Breast epithelium (tissue), 4 donors: ENCODE results near the gene ACTL10. TPM values are rescaled to one million over a fixed set of nuclear protein-coding genes. Genes with fewer than 3 reads are reported as not detected.

Source experiments
- DNase-seq, 2 donors: peaks; one replicate each; pipeline ENCODE4 v3.0.0-alpha.2; 2019; ENCODE audit warnings: low spot score in 2 of 2
- H3K27ac ChIP-seq, 2 donors: fragments of 200-600 bp; sonication (generic) in 1 of 2; one replicate each; pipeline ENCODE4 v1.5.1; 2016 to 2019; ENCODE audit warnings: mild to moderate bottlenecking in 1 of 2
- H3K27me3 ChIP-seq, 2 donors: fragments of 200-600 bp; sonication (generic) in 1 of 2; one replicate each; pipeline versions ENCODE4 v1.5.1 to v1.6.0; 2017 to 2019; ENCODE audit warnings: control low read depth in 1 of 2, mild to moderate bottlenecking in 1 of 2
- H3K36me3 ChIP-seq: fragments of 200-600 bp; one replicate; pipeline ENCODE4 v1.5.1; 2019
- H3K4me1 ChIP-seq, 2 donors: fragments of 200-600 bp; sonication (generic); one replicate each; pipeline ENCODE4 v1.5.1; 2016 to 2019; ENCODE audit warnings: control low read depth in 1 of 2
- H3K4me3 ChIP-seq, 3 donors: fragments of 200-600 bp; sonication (generic); 1 replicate in 2 of 3; 2 replicates in 1 of 3; pipeline ENCODE4 v1.5.1; 2016 to 2019; ENCODE audit warnings: mild to moderate bottlenecking in 3 of 3, moderate library complexity in 2 of 3
- H3K9me3 ChIP-seq, 2 donors: fragments of 200-600 bp; sonication (generic) in 1 of 2; one replicate each; pipeline ENCODE4 v1.5.1; 2016 to 2019; ENCODE audit warnings: control low read depth in 1 of 2
- CTCF ChIP-seq, 3 donors: fragments of 450-650 bp; IDR thresholded peaks; one replicate each; pipeline ENCODE4 v1.5.1; 2016 to 2017; ENCODE audit warnings: antibody characterized with exemption in 3 of 3, mild to moderate bottlenecking in 3 of 3, moderate library complexity in 3 of 3
- POLR2A ChIP-seq: fragments of 450-650 bp; IDR thresholded peaks from one replicate; pipeline ENCODE4 v1.6.1; 2016; ENCODE audit warnings: antibody characterized with exemption, mild to moderate bottlenecking, moderate library complexity
- POLR2AphosphoS5 ChIP-seq, 3 donors: sonication (generic); formaldehyde crosslinking; IDR thresholded peaks; one replicate each; pipeline ENCODE4 v1.6.1; 2017; ENCODE audit warnings: antibody characterized with exemption in 3 of 3
- intact Hi-C: fragments of 100-400 bp; cut with DNase I; formaldehyde crosslinking; loops from one replicate; pipeline ENCODE4 v1.15.1; 2023; ENCODE audit warnings: low total_unique reads
- total RNA-seq, 3 donors: library from RNA; depleted of rRNA; stranded (reverse); fragments of >200 nt; gene quantifications; one replicate each; pipeline ENCODE4 v1.1.0, GENCODE V29; 2016

ACTL10 gene
- total RNA-seq, 3 donors from 2014 or later, result 1.4 to 3.4 (median 2.6) TPM

- DNase-seq, result no peak
- H3K27me3 ChIP-seq, result no peaks in the 10 kb centered on the region
- no peak for TF ChIP-seq POLR2AphosphoS5 (IDR thresholded peaks at IDR 0.05)
- no peak for TF ChIP-seq POLR2A
- no peak for TF ChIP-seq CTCF (IDR thresholded peaks at IDR 0.05)
- H3K36me3 ChIP-seq, result no peaks in the 10 kb centered on the region
- no peak overlapping the region for H3K4me3 ChIP-seq
- H3K27ac ChIP-seq, result no peak overlapping the region
- intact Hi-C loops, result no loop called here
- peaks cover 6 to 8% of the 10 kb centered on the region in 2 donors for H3K4me1 ChIP-seq
- H3K9me3 ChIP-seq, result no peaks in the 10 kb centered on the region
Measured at GRCh38 chr20:33688938-33689424, 22.2 kb downstream of the ACTL10 start.

GRCh38 chr20:33689493-33689892, 22.8 kb downstream of the ACTL10 start:
- H3K9me3 ChIP-seq, result no peaks in the 10 kb centered on the region
- no peak for DNase-seq
- no peaks in the 10 kb centered on the region for H3K27me3 ChIP-seq
- intact Hi-C loops, result no loop called here
- no peak for TF ChIP-seq CTCF (IDR thresholded peaks at IDR 0.05)
- TF ChIP-seq POLR2A, result no peak
- TF ChIP-seq POLR2AphosphoS5 (IDR thresholded peaks at IDR 0.05), result no peak
- peaks cover 6 to 8% of the 10 kb centered on the region in 2 donors for H3K4me1 ChIP-seq
- H3K36me3 ChIP-seq, result no peaks in the 10 kb centered on the region
- no peak overlapping the region for H3K27ac ChIP-seq
- H3K4me3 ChIP-seq, result no peak overlapping the region

- Histone ChIP-seq H3K9me3 (no peaks in the 10 kb centered on the region), H3K27me3 (no peaks in the 10 kb centered on the region), H3K27ac (no peak overlapping the region), H3K36me3 (no peaks in the 10 kb centered on the region), H3K4me3 (no peak overlapping the region), H3K4me1 (peaks cover 6 to 8% of the 10 kb centered on the region in 2 donors)
- intact Hi-C loops, result no loop called here
- TF ChIP-seq POLR2A (no peak), CTCF (IDR thresholded peaks at IDR 0.05) (no peak), POLR2AphosphoS5 (IDR thresholded peaks at IDR 0.05) (no peak)
- no peak for DNase-seq
Measured at GRCh38 chr20:33689973-33690372, 23.2 kb downstream of the ACTL10 start.

- no peaks in the 10 kb centered on the region for H3K27me3 ChIP-seq
- H3K4me1 ChIP-seq, result no peaks in the 10 kb centered on the region
- H3K4me3 ChIP-seq, result no peak overlapping the region
- no peak overlapping the region for H3K27ac ChIP-seq
- intact Hi-C loops, result no loop called here
- TF ChIP-seq POLR2A (no peak), CTCF (IDR thresholded peaks at IDR 0.05) (no peak), POLR2AphosphoS5 (IDR thresholded peaks at IDR 0.05) (no peak)
- H3K36me3 ChIP-seq, result no peaks in the 10 kb centered on the region
- H3K9me3 ChIP-seq, result no peaks in the 10 kb centered on the region
- no peak for DNase-seq
Measured at GRCh38 chr20:33693289-33693688, 26.5 kb downstream of the ACTL10 start.

GRCh38 chr20:33693741-33694638, 27.2 kb downstream of the ACTL10 start:
- H3K36me3 ChIP-seq, result no peaks in the 10 kb centered on the region
- H3K27ac ChIP-seq, result peak overlapping the region in 1 of 2 donors; percentile 78
- H3K27me3 ChIP-seq, result no peaks in the 10 kb centered on the region
- no peak overlapping the region for H3K4me3 ChIP-seq
- intact Hi-C loops, result no loop called here
- H3K9me3 ChIP-seq, result no peaks in the 10 kb centered on the region
- no peak for DNase-seq
- TF ChIP-seq CTCF (IDR thresholded peaks at IDR 0.05) (no peak), POLR2AphosphoS5 (IDR thresholded peaks at IDR 0.05) (no peak)
- H3K4me1 ChIP-seq, result no peaks in the 10 kb centered on the region
